PC-9 (cell line): ENCODE measurements around the gene DSCAML1. TPM values are rescaled to one million over a fixed set of nuclear protein-coding genes. Genes with fewer than 3 reads are reported as not detected.

Source experiments
- BruUV-seq: library from RNA; stranded (reverse); fragments of 400-500 nt; replicated peaks from 2 replicates; lab custom pipeline; 2021; lab: Mats Ljungman, UMichigan
- CTCF ChIA-PET: fragments of 300-600 bp; sonication (Branson Sonifier 250); formaldehyde crosslinking; loops from one replicate; lab custom pipeline; 2022; ENCODE audit warnings: antibody characterized with exemption; lab: Charles Lee
- POLR2A ChIA-PET: fragments of 300-600 bp; sonication (Branson Sonifier 250); formaldehyde crosslinking; loops from one replicate; lab custom pipeline; 2022; ENCODE audit warnings: antibody characterized with exemption; ENCODE audit not compliant: unreplicated experiment; lab: Charles Lee
- DNase-seq, 2 experiments: peaks; one replicate each; pipeline versions ENCODE4 v3.0.0 to v3.0.0-alpha.2; 2015 to 2022; ENCODE audit warnings: mixed read lengths in 1 of 2
- H2AFZ ChIP-seq: fragments of 200-600 bp; sonication (generic); 2 replicates; pipeline ENCODE4 v1.8.1; 2017; ENCODE audit warnings: antibody characterized with exemption
- H3F3A ChIP-seq: fragments of 200-600 bp; sonication (generic); 2 replicates; pipeline ENCODE4 v1.8.1; 2017; ENCODE audit warnings: antibody characterized with exemption, mild to moderate bottlenecking, low read depth; ENCODE audit not compliant: insufficient read depth
- H3K27ac ChIP-seq: fragments of 200-600 bp; sonication (generic); 2 replicates; pipeline ENCODE4 v1.6.1; 2016; ENCODE audit warnings: mixed run types
- H3K27me3 ChIP-seq: fragments of 200-600 bp; sonication (generic); 2 replicates; pipeline ENCODE4 v1.6.1; 2016; ENCODE audit warnings: low read depth, mixed run types; ENCODE audit not compliant: insufficient read depth
- H3K36me3 ChIP-seq: fragments of 200-600 bp; sonication (generic); 2 replicates; pipeline ENCODE4 v1.6.1; 2016; ENCODE audit warnings: low read depth, mixed run types
- H3K4me1 ChIP-seq: fragments of 200-600 bp; sonication (generic); replicated peaks from 2 replicates; pipeline ENCODE4 v1.6.1; 2016; ENCODE audit warnings: mixed run types; ENCODE audit not compliant: insufficient read depth
- H3K4me2 ChIP-seq: fragments of 200-600 bp; sonication (generic); 2 replicates; pipeline ENCODE4 v1.6.1; 2017; ENCODE audit warnings: mixed run types
- H3K4me3 ChIP-seq: fragments of 200-600 bp; sonication (generic); 2 replicates; pipeline ENCODE4 v1.6.1; 2016; ENCODE audit warnings: mixed run types
- H3K79me2 ChIP-seq: fragments of 200-600 bp; sonication (generic); 2 replicates; pipeline ENCODE4 v1.6.1; 2017; ENCODE audit warnings: low read depth, mixed run types
- H3K9me2 ChIP-seq: fragments of 200-600 bp; sonication (generic); 2 replicates; pipeline ENCODE4 v1.8.1; 2017; ENCODE audit warnings: mild to moderate bottlenecking; ENCODE audit not compliant: insufficient read depth
- H3K9me3 ChIP-seq: fragments of 200-600 bp; sonication (generic); 2 replicates; pipeline ENCODE4 v1.8.1; 2016; ENCODE audit warnings: low read depth; ENCODE audit not compliant: insufficient read depth
- H4K20me1 ChIP-seq: fragments of 200-600 bp; sonication (generic); 2 replicates; pipeline ENCODE4 v1.8.1; 2017; ENCODE audit not compliant: insufficient read depth
- EZH2 ChIP-seq: fragments of 200-600 bp; sonication (generic); IDR thresholded peaks from 2 replicates; pipeline ENCODE4 v1.8.0; 2017; ENCODE audit warnings: antibody characterized with exemption, low read depth
- intact Hi-C: fragments of 100-400 bp; cut with micrococcal nuclease; formaldehyde crosslinking; loops from one replicate; pipeline ENCODE4 v1.10.0; 2022; ENCODE audit not compliant: unreplicated experiment
- total RNA-seq: library from RNA; stranded (reverse); gene quantifications from 2 replicates; pipeline ENCODE4 v1.2.3, GENCODE V29; 2021
- TF ChIP-seq, protein P1 (sequence below): fragments of 200-600 bp; sonication (generic); conservative IDR thresholded peaks from 2 replicates; pipeline ENCODE4 v1.6.1; 2017; ENCODE audit warnings: mixed run types, antibody characterized with exemption, mild to moderate bottlenecking, moderate library complexity

Gene DSCAML1
- total RNA-seq, 1 experiment from 2014 or later = not detected

DNA sequence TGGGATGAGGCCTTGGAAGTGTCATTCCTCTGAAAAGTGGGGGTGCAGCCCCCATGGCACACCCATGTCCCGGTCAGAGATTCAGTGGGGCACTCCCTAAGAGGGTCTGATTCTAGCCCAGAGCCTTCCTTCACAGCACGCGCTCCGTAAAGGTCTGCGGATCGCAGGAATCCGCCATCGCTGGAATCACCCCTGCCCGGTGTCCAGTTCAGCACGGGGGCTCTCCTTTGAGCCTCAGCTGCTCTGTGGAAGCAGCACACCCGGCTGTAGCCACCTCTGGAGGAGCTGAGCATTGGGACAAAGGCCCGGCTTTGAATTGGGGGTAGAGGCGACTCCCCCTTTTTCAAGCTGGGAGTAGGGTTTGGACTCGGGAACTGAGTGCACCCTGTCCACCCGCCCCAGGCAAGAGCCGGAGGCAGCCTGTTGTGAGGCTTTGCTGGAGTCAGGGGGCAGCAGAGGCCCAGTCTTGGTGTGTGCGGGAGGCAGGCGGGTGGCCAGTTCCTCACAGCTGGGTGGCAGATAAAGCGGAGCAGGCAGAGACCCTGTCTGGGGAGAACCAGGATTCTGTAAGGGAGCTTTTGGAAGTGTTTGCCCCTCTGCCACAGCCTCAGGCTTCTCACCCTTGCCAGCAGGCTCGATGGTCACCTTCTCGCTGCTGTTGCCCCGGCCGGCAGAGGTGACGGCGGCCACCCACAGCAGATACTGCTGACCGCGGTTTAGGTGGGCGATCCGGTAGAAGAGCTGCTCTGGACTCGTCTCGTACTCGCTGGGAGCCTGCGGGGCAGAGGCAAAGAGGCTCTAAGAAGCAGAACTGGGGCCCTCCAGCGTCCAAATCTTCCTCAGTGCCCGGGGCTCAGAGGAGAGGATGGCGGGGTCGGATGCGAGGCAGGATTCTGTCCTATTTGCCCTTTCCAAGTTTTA is 353.5 kb downstream of the DSCAML1 start:
- Histone ChIP-seq H3K4me1 (no peaks in the 10 kb centered on the region), H3K36me3 (no peaks in the 10 kb centered on the region), H3K4me2 (no peak overlapping the region), H3K4me3 (no peak overlapping the region), H2AFZ (no peak overlapping the region), H3K27ac (no peak overlapping the region), H3K9me3 (no peaks in the 10 kb centered on the region), H4K20me1 (no peaks in the 10 kb centered on the region), H3F3A (no peaks in the 10 kb centered on the region), H3K79me2 (no peaks in the 10 kb centered on the region), H3K27me3 (peaks cover 97% of the 10 kb centered on the region), H3K9me2 (no peaks in the 10 kb centered on the region)
- intact Hi-C loops = loop anchor here (2.0 kb wide), 1 partner anchor 373 kb away; no protein-coding TSS in a partner anchor
- 0 out of 2 replicates have a peak, but pooled peaks have one; percentile 26 for TF ChIP-seq EZH2
- TF ChIP-seq, protein P1, sequence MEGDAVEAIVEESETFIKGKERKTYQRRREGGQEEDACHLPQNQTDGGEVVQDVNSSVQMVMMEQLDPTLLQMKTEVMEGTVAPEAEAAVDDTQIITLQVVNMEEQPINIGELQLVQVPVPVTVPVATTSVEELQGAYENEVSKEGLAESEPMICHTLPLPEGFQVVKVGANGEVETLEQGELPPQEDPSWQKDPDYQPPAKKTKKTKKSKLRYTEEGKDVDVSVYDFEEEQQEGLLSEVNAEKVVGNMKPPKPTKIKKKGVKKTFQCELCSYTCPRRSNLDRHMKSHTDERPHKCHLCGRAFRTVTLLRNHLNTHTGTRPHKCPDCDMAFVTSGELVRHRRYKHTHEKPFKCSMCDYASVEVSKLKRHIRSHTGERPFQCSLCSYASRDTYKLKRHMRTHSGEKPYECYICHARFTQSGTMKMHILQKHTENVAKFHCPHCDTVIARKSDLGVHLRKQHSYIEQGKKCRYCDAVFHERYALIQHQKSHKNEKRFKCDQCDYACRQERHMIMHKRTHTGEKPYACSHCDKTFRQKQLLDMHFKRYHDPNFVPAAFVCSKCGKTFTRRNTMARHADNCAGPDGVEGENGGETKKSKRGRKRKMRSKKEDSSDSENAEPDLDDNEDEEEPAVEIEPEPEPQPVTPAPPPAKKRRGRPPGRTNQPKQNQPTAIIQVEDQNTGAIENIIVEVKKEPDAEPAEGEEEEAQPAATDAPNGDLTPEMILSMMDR = peak; percentile 52
- BruUV-seq = no TSS peak
- ChIA-PET CTCF (interaction anchor here (0.7 kb wide), 1 partner anchor 53 kb away, joined by 3 read pairs; no protein-coding TSS in a partner anchor), POLR2A (no interaction called here)
- peak in 1 of 2 experiments; percentile 28 for DNase-seq

DNA sequence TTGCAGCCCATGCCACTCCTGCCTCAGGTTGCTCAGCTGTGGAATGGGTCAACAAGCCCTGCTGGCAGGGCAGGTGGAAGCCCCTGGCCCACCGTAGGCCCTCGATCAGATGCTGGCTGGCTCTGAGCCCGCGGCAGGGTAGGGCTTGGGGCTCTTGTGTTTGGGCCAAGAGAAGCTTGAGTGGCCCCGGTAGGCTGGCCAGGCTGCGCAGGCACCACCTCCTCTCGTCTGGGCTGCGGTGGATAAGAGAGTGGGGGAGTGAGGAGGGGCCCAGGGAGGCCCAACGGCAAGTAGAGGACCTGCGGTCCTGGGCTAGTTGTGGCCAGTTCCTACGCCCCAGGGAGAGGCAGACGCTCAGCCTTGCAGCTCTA is 354.2 kb downstream of the DSCAML1 start:
- Histone ChIP-seq H3K4me1 (no peaks in the 10 kb centered on the region), H3K9me3 (no peaks in the 10 kb centered on the region), H4K20me1 (no peaks in the 10 kb centered on the region), H3K27ac (no peak overlapping the region), H3K79me2 (no peaks in the 10 kb centered on the region), H3K4me2 (no peak overlapping the region), H2AFZ (no peak overlapping the region), H3K4me3 (no peak overlapping the region), H3K27me3 (peaks cover 97% of the 10 kb centered on the region), H3K9me2 (no peaks in the 10 kb centered on the region), H3F3A (no peaks in the 10 kb centered on the region), H3K36me3 (no peaks in the 10 kb centered on the region)
- TF ChIP-seq EZH2 = no peak
- TF ChIP-seq, protein P1 = no peak
- BruUV-seq = no TSS peak
- no peak for DNase-seq
- ChIA-PET CTCF (no interaction called here), POLR2A (no interaction called here)
- intact Hi-C loops = loop anchor here (2.0 kb wide), 1 partner anchor 374 kb away; no protein-coding TSS in a partner anchor

DNA sequence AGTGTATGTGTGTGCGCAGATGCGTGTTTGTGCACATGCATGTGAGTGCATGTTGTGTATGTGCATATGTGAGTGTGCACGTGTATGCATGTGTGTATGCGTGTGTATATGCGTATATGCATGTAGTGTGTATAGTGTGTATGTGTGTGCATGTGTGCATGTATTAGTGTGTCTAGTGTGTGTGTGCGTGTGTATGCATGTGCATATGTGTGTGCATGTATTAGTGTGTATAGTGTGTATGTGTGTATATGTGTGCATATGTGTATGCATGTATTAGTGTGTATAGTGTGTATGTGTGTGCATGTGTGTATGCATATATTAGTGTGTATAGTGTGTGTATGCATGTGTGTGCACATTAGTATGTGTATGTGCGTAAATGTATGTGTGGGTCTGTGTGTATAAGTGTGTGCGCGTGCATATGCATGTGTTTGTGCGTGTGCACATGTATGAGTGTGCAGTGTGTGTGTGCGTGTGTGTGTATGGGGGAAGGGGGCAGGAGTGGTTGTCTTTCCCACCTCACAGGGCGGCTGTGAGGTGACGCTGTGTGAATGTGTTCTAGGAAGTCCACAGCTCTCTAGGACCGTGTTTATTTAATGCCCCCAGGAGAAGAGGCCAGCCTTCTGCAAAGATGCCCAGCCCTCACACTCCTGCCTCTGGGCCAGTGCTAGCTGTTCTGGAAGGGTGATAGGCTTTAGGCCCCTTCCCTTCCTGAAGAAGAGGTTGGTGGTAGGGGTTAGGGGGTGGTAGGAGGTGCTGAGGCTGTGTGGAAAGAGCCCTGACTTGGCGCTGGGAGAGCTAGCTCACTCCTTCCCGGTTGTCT is 354.8 kb downstream of the DSCAML1 start:
- Histone ChIP-seq H3K27me3 (peaks cover 97% of the 10 kb centered on the region), H2AFZ (no peak overlapping the region), H3K36me3 (no peaks in the 10 kb centered on the region), H4K20me1 (no peaks in the 10 kb centered on the region), H3K4me3 (no peak overlapping the region), H3K79me2 (no peaks in the 10 kb centered on the region), H3K9me3 (no peaks in the 10 kb centered on the region), H3K4me1 (no peaks in the 10 kb centered on the region), H3K9me2 (no peaks in the 10 kb centered on the region), H3F3A (no peaks in the 10 kb centered on the region), H3K27ac (no peak overlapping the region), H3K4me2 (no peak overlapping the region)
- intact Hi-C loops = loop anchor here (2.0 kb wide), 1 partner anchor 375 kb away; no protein-coding TSS in a partner anchor
- no peak for TF ChIP-seq EZH2
- TF ChIP-seq, protein P1 = no peak
- ChIA-PET POLR2A (no interaction called here), CTCF (no interaction called here)
- no TSS peak for BruUV-seq
- no peak for DNase-seq
